ENCODE results near the gene SCN8A. TPM values are rescaled to one million over a fixed set of nuclear protein-coding genes. Genes with fewer than 3 reads are reported as not detected.

SCN8A gene
- total RNA-seq, 4 donors from 2014 or later: 0.28 to 4.1 TPM; not detected in 2

DNA sequence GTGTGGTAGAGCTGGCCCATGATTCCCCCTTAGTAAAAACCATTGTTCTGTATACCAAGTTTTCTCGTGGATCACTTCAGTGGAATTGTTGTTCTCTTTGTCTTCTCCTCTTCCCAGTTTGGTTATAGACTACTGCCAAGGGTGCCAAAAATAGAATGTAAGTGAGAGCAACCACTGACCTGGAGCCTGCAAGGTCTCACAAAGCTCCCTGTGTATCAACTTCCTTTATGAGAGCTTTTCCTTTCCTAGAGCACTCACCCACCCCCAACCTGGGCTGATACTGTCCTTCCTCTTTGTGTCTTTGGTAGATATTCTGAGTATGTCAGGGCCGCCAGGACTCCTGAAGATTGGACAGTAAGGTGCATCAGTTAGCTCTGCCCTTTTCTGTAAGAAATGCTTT, 101.0 kb downstream of the SCN8A start:
- no peak for DNase-seq
- Histone ChIP-seq H3K36me3 (no peaks in the 10 kb centered on the region), H3K4me1 (no peaks in the 10 kb centered on the region), H3K27ac (no peak overlapping the region), H3K9me3 (no peaks in the 10 kb centered on the region), H3K4me3 (no peak overlapping the region), H3K27me3 (no peaks in the 10 kb centered on the region)
- TF ChIP-seq, protein P1, sequence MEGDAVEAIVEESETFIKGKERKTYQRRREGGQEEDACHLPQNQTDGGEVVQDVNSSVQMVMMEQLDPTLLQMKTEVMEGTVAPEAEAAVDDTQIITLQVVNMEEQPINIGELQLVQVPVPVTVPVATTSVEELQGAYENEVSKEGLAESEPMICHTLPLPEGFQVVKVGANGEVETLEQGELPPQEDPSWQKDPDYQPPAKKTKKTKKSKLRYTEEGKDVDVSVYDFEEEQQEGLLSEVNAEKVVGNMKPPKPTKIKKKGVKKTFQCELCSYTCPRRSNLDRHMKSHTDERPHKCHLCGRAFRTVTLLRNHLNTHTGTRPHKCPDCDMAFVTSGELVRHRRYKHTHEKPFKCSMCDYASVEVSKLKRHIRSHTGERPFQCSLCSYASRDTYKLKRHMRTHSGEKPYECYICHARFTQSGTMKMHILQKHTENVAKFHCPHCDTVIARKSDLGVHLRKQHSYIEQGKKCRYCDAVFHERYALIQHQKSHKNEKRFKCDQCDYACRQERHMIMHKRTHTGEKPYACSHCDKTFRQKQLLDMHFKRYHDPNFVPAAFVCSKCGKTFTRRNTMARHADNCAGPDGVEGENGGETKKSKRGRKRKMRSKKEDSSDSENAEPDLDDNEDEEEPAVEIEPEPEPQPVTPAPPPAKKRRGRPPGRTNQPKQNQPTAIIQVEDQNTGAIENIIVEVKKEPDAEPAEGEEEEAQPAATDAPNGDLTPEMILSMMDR (IDR thresholded peaks at IDR 0.05): no peak
- no peak for TF ChIP-seq POLR2A (IDR thresholded peaks at IDR 0.05)

DNA sequence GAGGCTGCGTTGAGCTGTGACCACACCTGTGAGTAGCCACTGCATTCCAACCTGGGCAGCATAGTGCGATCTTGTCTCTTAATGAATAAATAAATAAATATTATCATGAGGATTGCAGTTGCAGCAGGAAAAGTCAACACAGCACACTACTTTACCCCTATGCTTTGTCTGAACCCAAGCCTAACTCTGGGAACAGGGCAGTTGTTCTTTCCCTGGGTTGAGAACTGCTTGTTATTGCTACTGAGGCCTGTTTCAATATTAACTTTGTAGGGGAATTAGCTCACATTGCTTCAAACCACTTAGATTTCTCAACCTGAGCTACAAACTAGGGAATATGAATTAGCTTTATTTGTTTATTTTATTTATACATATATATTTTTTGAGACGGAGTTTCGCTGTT, 102.5 kb downstream of the SCN8A start:
- no peak for TF ChIP-seq POLR2A (IDR thresholded peaks at IDR 0.05)
- TF ChIP-seq, protein P1 (IDR thresholded peaks at IDR 0.05): no peak
- Histone ChIP-seq H3K9me3 (no peaks in the 10 kb centered on the region), H3K4me1 (no peaks in the 10 kb centered on the region), H3K36me3 (no peaks in the 10 kb centered on the region), H3K27me3 (no peaks in the 10 kb centered on the region), H3K27ac (no peak overlapping the region), H3K4me3 (no peak overlapping the region)
- DNase-seq: no peak

DNA sequence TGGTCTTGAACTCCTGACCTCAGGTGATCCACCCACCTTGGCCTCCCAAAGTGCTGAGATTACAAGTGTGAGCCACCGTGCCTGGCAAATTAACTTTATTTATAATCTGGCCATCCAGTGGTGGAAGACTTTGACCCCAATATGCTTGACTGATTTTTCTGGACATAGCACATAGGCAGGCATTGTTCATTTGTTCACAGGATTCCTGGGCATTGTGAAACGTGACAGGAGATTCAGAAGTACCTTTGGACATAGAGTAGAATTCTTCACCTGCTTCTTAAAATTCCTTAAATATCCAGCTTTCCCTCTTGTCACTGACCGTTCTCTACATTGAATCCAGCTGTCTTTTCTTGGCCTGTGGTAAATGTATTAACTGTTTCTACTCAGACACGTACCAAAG, 103.1 kb downstream of the SCN8A start:
- no peak overlapping the region for H3K4me3 ChIP-seq
- TF ChIP-seq POLR2A (IDR thresholded peaks at IDR 0.05): no peak
- TF ChIP-seq, protein P1 (IDR thresholded peaks at IDR 0.05): no peak
- no peak overlapping the region for H3K27ac ChIP-seq
- H3K36me3 ChIP-seq: no peaks in the 10 kb centered on the region
- H3K9me3 ChIP-seq: no peaks in the 10 kb centered on the region
- H3K27me3 ChIP-seq: no peaks in the 10 kb centered on the region
- DNase-seq: no peak
- no peaks in the 10 kb centered on the region for H3K4me1 ChIP-seq

DNA sequence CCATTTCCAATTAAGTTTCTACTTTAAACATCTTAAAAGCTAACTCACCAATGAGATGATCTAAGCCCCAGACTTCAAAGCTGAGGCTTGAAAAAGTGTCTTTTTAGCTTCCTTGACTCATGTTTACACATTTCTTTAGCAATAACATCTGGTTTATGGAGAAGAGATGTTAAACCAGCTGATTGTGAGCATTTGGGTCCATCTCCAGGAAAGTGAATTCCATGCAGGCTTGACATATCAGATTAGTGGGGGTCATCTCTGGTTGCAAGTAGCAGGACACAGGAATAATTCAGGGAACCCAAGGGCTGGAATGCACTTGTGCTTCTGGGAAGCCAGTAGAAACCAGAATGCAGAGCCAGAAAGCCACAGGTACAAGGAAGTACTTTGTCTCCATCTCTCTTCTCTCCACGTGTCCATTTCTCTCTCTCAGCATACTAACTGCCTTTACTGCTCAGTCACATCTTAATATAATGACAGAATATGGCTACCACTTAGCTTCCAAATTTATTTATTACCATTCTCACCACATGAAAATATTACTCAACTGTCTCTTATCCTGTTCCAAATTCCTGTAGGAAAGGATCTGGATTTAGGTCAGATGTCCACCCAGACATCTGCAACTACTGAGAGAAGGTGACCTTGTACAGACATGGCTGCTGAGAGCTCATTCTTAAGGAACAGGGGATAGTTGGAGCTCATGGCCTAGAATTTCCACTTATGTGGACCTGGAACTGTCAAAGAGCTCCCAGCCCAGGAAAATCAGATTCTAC, 104.4 kb downstream of the SCN8A start:
- no peak overlapping the region for H3K4me3 ChIP-seq
- H3K9me3 ChIP-seq: no peaks in the 10 kb centered on the region
- H3K4me1 ChIP-seq: no peaks in the 10 kb centered on the region
- H3K36me3 ChIP-seq: no peaks in the 10 kb centered on the region
- DNase-seq: no peak
- no peak overlapping the region for H3K27ac ChIP-seq
- TF ChIP-seq POLR2A (IDR thresholded peaks at IDR 0.05): no peak
- TF ChIP-seq, protein P1 (IDR thresholded peaks at IDR 0.05): no peak
- H3K27me3 ChIP-seq: no peaks in the 10 kb centered on the region

DNA sequence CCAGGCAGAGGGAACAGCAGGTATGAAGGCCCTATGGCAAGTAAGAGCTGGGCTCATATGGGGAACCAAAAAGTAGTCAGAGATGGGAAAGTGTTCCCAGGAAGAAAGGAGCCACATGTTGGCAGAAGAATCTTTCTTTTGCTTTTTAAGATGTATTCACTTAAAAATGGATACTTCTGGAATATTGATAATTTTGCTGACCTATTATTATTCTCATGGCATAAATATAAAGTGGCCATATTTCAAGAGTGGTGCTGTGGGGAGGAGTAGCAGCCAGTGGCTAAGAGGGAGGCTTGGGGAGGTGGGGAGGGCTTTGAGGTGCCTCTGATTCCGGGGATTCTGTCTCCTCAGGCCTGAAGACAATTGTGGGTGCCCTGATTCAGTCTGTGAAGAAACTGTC, 108.2 kb downstream of the SCN8A start:
- TF ChIP-seq, protein P1 (IDR thresholded peaks at IDR 0.05): no peak
- no peak for TF ChIP-seq POLR2A (IDR thresholded peaks at IDR 0.05)
- Histone ChIP-seq H3K27me3 (no peaks in the 10 kb centered on the region), H3K9me3 (no peaks in the 10 kb centered on the region), H3K4me3 (no peak overlapping the region), H3K4me1 (no peaks in the 10 kb centered on the region), H3K27ac (no peak overlapping the region), H3K36me3 (no peaks in the 10 kb centered on the region)
- DNase-seq: no peak
